CMK (cell line): ENCODE results near the gene LDLR.
"Not testable (repeated sequence)": the region's sequence is repeated elsewhere in the genome, so short reads cannot be mapped to it uniquely, and the experiment has no call there.

ENCODE experiments used
- DNase-seq: peaks from one replicate; pipeline ENCODE4 v3.0.0-alpha.2; 2010; ENCODE audit warnings: low read depth

LDLR gene

DNA sequence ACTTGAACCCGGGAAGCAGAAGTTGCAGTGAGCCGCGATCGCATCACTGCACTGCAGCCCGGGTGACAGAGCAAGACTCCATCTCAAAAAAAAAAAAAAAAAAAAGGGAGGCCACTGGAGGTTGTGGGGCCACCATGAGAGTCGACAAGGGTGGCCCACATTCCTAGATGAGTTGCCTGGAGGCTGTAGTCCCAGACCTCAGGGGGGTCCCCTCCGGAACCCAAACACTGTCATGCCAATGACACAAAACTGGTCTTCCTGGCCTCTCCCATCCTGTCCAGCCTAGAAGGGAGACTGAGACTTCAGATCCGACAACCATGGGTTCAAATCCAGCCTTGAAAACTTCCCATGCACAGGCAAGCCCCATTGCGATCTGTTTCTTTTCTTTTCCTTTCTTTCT is 51.6 kb downstream of the LDLR start:
- no peak for DNase-seq

GRCh38 chr19:11141937-11142527 is 52.8 kb downstream of the LDLR start:
- DNase-seq = no peak

- peak; percentile 37 for DNase-seq
These were observed 53.4 kb downstream of the LDLR start for GRCh38 chr19:11142528-11143171.

DNA sequence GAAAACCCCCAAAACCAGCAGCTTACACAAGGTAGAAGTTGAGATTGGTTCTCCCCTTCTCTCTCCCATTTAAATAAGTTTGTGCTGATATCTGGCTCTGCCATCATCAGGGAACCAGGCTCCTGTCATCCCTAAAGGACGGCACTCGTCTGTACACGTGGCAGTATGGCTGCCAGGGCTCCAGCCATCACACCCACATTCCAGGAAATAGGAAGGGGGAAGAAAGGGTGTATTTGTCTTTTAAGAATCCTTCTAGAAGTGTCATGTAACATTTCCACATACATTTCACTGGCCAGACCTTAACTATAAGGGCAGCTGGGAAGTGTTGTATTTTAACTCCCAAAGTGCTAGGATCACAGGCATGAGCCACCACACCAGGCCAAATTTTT is 56.3 kb downstream of the LDLR start:
- no peak for DNase-seq

GRCh38 chr19:11148001-11148400 is 58.7 kb downstream of the LDLR start:
- no peak for DNase-seq

DNA sequence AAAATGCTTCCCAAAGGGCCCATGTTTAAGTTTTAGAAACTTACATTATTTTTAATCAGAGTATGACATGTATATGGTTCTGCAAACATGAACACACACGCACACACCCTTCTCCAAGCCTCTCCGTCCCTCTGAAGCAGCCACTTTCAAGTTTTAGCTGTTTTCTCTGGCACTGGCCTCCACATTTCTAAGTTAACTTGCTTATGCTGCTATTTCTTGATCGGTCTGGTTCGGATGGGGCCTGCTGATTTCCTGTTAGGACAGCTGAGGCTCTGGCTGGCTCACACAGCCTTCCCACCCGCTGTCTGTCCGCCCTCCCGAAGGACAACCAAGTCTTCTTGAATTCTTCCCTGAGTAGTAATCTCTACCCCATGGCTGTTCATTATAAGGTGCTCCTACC is 61.9 kb downstream of the LDLR start:
- no peak for DNase-seq

DNA sequence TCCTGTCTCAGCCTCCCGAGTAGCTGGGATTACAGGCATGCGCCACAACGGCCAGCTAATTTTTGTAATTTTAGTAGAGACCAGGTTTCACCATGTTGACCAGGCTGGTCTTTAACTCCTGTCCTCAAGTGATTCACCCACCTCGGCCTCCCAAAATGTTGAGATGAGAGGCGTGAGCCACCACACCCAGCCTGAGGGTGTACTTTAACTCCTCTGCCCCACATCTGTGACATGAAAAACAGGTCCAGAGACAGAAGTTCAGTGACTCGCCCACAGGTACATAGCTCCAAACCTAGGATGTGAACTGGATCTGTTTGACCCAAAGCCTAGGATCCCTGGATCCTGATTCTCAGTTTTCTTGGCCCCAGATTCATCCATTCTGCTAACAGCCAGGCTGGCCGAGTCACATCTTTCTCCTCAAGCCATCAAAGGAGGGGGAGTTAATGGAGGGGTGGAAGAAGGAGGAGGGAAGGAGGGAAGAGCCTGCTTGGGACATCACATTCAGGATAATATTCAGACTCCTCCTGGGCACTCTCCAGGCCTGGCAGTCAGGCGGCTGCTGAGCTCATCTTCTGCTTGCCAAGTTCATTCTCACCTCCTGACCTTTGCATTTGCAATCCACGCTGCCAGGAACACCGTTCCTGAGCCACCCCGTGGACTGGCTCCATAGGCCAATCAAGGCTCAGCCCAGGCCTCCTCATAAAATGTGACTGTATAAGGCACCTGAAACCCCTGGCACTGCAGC is 63.2 kb downstream of the LDLR start:
- no peak for DNase-seq

DNA sequence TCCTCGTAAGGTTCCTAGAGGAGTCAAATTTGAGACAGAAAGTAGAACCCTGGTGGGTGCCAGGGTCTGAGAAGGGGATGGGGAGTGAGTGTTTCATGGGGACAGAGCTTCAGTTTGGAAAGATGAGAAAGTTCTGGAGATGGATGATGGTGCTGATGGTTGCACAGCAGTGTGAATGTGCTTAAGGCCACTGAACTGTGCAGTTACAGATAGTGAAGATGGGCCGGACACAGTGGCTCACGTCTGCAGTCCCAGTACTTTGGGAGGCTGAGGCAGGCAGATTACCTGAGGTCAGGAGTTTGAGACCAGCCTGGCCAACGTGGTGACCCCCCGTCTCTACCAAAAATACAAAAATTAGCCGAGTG is 65.4 kb downstream of the LDLR start:
- DNase-seq = no peak

GRCh38 chr19:11155373-11156120 is 66.3 kb downstream of the LDLR start, which contains the start of gene SPC24:
SPC24 (minus strand) TSS chr19:11155782; CDS start chr19:11155776, 6 bp downstream.
- peak; percentile 97 for DNase-seq

DNA sequence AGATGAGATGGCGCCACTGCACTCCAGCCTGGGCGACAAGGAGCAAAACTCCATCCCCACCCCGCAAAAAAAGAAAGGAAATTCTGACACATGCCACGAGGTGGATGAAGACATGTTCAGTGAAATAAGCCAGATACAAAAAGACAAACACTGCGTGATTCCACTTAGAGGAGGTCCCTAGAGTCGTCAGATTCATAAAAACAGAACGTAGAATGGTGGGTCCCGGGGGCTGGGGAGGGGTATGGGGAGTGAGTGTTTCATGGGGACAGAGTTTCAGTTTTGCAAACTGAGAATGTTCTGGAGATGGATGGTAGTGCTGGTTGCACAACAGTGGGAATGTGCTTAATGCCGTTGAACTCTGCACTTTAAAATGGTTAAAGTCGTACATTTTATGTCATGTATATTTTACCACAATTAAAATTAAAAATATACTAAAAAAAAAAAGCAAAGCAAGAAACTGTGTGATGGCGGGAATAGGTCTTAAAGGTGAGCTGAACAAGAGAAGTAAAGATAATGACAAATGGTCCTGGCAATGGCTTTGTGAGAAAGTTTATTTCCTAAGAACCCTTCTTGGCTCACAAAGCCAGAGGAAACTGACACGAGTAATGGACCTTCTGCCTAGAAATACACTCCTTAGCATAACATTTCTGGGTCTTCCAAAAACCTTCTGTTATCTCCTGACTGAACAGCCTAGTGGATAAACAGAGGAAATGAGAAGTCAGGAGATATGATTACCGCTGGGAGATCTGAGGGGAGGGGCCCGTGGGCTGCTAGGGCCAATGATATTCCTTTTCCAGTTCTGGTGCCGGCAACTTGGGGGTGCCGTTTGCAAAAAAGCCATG is 70.6 kb downstream of the LDLR start:
- no peak for DNase-seq

DNA sequence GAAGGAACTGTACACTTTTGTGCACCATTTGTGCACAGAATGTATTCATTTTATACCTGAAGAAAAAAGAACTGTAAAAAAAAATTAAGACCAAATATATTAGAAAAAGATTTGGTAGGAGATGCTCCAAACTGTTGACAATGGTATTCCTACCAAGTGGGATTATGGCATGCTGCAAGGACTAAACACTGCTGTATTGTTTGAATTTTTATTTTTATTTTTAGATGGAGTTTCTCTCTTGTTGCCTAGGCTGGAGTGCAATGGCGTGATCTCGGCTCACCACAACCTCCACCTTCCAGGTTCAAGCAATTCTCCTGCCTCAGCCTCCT is 71.1 kb downstream of the LDLR start:
- DNase-seq = not testable (repeated sequence)

- no peak for DNase-seq
These were observed 75.0 kb downstream of the LDLR start for GRCh38 chr19:11164296-11164695.

DNA sequence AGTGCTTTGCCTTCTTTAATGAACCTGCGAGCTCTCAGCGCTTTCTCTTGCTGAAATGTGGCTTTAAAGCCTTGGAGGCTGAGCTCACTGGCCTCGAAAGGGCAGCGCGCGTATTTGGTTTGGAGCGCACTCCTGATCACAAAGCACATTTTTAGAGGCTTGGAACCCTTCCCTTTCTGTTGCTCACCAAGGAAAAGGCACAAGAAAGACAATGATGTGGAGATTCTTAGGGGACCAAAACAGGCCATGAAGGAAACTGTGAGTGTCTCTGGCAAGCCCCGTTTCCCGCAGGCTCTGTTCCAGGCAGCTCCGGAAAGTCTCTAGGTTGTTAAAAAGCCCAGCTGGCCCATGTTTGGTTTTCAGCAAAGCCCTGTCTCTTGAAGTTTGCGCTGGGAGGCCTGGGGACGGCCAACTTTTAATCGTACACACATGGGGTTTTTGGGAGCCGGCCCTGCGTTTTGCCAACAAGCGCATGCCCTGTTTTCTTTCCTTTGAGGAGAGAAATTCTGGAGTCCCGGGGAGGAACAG is 75.7 kb downstream of the LDLR start:
- DNase-seq = no peak

DNA sequence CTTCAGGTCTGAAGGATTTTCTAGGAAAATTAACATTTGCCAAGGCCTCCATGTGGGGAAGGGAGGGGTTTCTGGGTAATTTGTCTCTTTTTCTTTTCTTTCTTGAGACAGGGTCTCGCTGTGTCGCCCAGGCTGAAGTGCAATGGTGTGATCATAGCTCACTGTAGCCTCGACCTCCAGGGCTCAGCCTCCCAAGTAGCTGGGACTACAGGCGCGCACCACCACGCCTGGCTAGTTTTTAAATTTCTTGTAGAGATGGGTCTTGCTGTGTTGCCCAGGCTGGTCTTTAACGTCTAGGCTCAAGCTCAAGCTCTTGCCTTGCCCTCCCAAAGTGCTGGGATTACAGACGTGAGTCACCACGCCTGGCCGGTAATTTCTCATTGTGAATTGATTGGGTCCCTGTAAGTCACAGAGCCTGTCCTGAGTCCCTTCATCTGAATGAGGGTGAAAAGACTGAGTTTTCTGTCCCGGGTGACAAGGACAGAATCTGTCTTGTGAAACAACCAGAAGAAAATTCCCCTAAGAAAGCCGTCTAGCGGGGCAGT is 76.3 kb downstream of the LDLR start:
- no peak for DNase-seq

- DNase-seq = no peak
These were observed 77.2 kb downstream of the LDLR start for GRCh38 chr19:11166281-11167142.

DNA sequence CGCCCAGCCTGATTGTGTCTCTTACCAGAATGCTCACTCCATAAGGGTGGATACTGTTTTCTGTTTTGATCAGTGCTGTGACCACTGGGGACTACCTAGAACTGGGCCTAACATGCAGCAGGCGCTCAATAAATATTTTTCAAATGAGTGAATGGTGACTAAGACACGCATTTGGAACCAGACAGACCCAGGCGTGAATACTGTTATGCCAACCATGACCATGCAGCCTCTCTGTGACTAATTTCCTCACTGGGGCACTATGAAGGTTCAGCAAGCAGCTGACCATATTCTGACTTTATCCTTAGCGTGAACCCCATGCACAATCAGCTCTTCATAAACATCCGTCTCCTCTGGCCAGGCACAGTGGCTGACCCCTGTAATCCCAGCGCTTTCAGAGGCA is 79.3 kb downstream of the LDLR start:
- no peak for DNase-seq

- DNase-seq = no peak
These were observed 80.8 kb downstream of the LDLR start for GRCh38 chr19:11169896-11170678.

GRCh38 chr19:11171144-11171543 is 81.9 kb downstream of the LDLR start:
- DNase-seq = no peak

- no peak for DNase-seq
These were observed 83.3 kb downstream of the LDLR start for GRCh38 chr19:11172576-11172975.
